HG03064 (cell line): Measurements from ENCODE around the gene C2orf92.
"Not testable (repeated sequence)": the region's sequence is repeated elsewhere in the genome, so short reads cannot be mapped to it uniquely, and the experiment has no call there.

ENCODE experiments used
- ATAC-seq: cut with Tn5 transposase; IDR thresholded peaks from one replicate; pipeline ENCODE4 v1.9.1; 2021; ENCODE audit warnings: low read depth; ENCODE audit not compliant: unreplicated experiment

Gene C2orf92

DNA sequence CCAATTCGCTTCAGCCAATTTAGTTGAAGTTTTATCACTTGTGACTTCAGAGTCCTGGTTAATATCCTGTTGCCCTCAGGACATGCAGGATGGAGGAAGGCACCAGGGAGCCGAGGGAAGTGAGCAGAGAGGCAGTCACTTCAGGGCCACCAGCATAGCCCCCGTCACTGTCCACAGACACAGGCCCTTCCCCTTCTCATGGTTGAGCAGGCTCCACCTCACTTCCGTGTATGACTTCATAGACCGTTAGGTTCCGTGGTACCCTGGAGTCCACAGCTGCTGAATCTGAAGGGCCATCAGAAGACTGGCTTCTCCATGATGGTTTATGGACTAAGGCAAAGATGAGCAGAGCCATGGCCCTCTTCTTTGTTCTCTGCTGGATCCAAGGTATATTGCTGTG is at the start of gene C2orf92:
C2orf92 (plus strand) TSS at position 266 of the 400 bp plus-strand sequence; CDS start at position 342, 76 bp downstream.
- ATAC-seq = no peak

GRCh38 chr2:97620492-97620891 is 49.0 kb upstream of the C2orf92 start:
- ATAC-seq = not testable (repeated sequence)

DNA sequence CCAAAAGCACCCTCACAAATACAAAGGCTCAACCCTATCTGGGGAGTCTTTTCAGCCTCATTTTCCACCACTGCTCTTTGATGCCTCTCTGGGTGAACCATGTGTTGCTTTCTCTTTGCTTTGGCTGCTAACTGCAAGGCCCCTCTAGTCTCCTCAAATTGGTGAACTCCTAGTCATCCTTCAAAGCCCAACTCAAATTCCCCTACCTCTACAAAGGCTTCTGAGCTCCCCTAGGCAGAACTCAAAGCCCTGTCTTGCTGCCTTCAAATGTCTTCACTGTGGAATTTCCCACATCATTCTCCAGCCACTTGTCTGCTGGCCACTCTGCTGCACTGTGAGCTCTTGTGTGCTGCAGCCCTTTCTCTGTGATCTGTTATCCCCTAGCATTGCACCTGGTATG is 46.5 kb upstream of the C2orf92 start:
- not testable (repeated sequence) for ATAC-seq

- not testable (repeated sequence) for ATAC-seq
Observed at GRCh38 chr2:97625354-97626048, 44.0 kb upstream of the C2orf92 start.

- not testable (repeated sequence) for ATAC-seq
Observed at GRCh38 chr2:97626049-97626430, 43.5 kb upstream of the C2orf92 start.

DNA sequence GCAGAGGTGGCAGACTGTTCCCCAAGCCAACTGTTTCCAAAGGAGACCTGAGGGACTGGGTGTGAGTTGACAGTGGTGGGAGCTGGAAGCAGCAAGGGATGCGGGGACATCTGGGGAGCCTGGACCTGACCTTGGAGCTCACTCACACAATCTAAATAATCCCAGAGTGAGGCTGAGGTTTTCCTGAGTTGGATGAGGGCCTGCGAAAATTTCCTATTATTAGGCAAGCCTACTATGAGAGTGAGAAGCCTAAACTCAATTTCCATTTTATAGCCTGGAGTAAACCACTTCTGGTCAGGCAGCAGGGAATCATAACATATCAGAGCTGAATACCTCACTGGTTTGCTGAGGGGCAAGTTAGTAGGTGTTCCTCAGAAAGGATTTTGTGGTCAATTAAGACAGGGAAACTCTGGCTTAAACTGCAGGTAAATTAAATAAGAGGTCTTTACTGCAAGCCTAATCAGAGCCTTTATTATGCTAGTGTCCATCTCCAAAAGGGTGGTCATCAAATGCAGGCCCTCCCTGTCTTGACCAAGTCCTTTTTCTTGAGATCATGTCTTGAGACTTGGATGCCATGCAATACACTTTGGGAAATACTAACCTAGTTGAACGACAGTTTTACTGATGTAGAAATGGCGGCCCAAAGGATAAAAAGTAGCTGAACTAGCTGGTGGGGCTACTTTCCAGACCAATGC is 25.3 kb upstream of the C2orf92 start:
- ATAC-seq = no peak

GRCh38 chr2:97645112-97645694 is 24.3 kb upstream of the C2orf92 start:
- peak; percentile 18 for ATAC-seq

DNA sequence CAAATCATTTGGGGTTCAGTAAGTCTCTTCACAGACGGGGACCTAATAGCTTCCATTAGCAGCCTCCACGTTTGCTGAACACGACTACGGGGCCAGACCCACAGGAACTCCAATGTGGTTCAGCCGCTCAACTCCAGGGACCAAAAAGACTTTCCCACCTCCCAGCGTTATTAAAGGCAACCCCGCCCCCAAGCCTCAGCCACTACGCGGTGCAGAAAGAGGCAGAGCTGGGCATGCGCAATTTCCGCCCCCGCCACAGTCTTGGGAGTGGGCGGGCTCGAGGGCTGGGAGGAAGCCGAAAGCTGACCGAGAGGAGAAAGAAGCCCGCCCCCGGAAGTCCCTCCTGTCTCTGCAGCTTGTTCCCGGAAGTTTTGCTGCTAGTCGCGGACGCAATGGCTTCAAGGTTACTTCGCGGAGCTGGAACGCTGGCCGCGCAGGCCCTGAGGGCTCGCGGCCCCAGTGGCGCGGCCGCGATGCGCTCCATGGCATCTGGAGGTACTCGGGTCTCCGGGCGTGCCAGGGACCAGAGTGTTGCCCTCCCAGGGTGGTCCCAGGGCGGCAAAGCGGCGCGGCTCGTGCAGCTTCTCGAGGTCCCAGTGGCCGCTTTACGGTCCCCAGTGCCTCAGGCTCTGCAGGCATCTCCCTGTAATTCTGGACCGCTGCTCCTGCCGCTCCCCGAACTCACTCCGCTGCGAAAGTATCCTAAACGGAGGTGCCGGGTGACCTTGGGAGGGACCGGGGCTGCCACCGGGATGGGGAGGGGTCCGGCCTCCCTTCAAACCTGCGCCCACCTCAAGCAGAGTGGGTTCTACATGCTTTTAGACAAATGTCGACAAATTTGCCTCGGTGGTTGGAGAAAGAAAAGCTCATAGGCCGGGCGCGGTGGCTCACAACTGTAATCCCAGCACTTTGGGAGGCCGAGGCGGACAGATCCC is 23.6 kb upstream of the C2orf92 start, which contains the start of gene COX5B:
COX5B (plus strand) TSS at position 368 of the 935 bp plus-strand sequence; CDS start at position 393, 25 bp downstream.
- peak; percentile 87 for ATAC-seq

DNA sequence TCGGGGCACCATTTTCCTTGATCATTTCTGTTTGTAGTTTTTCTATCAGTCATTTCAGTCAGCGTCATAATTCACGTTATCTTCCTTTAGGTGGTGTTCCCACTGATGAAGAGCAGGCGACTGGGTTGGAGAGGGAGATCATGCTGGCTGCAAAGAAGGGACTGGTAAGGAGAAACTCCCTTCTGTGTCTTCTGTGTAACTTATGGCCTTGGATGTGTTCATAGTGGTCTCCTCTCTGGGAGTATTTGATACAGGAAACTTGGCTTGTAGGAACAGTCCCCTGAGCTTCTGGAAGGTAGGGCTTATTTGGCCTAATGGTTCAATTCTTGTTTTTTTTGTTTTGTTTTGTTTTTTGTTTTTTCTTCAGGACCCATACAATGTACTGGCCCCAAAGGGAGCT is 22.5 kb upstream of the C2orf92 start:
- ATAC-seq = no peak

- ATAC-seq = no peak
Observed at GRCh38 chr2:97651114-97651513, 18.4 kb upstream of the C2orf92 start.

DNA sequence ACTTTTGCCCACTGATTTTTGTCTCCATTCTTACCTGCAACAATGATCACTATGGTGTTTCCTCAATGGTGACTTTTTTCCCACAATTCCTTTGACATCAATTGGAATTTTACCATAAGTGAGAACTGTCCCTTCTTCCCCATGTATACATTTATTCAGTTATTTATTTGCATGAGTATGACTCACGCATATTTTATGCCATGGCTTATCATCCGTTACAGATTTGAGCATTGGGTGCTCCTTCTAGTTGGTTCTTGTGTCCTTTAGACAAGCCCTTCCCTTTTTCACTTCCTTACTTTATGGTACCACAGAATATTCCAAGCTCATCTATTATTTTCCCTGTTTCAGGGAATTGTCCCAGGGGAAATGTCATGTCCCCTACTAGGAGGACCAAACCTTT is 16.0 kb upstream of the C2orf92 start:
- ATAC-seq = no peak

DNA sequence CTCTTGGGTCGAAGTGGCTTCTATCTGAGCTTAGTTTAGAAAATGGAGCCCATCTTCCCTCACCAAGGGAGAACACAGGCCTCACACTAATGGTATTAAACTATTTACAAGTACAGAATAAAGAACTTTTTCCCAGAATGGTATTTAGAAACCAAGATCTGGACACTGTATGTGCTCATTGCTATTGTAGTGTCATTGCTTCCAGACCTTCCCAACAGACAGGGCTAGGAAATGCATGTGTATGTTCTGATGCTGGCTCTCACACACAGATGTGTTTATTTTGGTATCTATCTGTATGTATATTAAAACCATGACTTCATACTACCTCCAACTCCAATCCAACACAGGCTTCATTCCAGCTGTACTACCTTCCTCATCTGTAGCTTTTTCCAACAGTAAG is 15.6 kb upstream of the C2orf92 start:
- no peak for ATAC-seq

- ATAC-seq = no peak
Observed at GRCh38 chr2:97654309-97654708, 15.2 kb upstream of the C2orf92 start.

GRCh38 chr2:97654791-97655190 is 14.7 kb upstream of the C2orf92 start:
- ATAC-seq = no peak

DNA sequence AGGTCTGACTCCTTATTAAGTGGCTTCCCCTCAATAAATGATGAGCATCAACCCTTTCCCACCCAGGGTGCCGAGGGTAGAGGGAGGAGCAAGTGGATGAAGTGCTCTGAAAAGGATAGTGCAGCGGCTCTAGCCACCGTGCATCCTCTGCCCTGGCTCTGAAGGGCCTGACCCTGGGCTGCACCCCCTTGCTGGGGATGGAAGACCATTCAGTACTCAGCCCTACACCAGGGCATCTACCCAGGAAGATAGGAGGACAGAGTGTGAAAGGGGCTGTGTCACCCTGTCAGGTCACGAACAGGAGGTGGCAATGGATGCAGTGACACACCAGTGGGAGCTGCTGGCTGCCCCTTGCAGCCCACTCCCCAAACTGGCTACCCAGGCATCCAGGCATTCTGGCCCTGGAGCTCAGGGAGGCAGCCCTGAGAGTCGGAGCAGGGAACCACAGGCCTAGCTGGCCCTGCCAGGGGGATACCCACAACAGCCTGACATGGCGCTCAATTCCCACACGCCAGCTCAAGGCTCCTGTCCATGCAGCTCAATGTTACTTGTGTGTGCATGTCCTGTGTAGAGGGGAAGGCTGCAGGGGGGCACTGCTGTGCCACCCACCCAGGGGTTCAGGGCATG is 13.3 kb upstream of the C2orf92 start:
- ATAC-seq = no peak

DNA sequence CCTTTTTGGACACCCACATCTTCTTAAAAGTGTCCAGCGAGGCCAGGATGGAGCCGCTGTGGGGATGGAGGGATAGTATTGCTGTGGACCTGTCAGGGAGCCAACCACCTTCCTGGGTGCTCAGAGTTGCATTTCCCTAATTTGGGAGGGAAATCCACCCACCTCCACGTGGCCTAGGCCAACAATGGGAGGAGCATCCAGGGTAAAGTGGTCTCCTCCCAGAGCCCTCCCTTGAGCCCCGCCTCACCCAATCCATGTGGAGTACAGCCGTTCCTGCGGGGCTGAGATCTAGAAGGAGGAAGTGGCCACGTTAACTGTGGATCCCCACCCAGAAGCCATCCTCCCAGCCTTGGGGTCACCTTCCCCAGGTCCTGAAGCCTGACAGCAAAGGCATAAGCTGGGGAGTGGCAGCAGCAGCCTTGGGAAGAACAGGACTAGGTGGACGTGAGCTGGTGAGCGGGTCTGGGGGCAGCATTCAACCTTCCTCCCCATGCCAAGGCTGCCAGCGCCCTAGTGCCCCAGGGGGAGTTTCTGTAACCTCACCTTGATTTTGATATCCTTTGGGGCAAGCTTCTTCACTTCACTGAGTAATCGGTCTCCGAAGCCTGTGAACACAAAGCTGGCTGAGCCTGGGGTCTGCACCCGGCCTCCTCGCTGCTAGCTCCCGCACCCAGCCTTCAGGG is 12.5 kb upstream of the C2orf92 start:
- no peak for ATAC-seq

DNA sequence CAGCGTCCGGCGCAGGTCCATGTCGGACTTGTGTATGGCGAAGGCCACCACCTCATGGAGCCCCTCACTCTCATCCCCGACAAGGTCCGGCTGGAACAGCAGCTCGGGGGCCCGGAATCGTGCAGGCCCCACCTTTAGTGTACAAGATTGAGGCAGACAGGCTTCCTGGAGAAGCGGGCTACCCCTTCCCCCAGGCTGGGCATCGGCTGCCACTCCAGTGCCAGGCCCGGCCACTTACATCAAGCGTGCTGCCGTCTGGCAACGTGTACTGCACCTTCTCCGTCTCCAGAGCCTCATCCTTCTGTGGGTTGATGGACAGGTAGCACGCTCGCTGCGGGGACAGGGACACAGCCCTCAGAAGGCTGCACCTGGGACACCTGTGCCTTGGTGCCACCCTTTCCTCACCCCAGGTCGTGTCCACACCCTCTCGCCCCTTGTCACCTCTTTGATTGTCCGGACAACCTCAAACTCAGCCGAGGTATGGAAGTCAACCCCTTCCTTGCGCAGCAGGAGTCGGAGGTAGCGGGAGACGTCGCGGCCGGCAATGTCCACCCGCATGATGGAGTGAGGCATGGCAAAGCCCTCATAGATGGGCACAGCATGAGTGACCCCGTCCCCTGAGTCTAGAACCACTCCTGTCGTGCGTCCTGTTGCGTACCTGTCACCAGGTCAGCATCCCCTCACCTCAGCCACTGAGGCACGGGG is 11.4 kb upstream of the C2orf92 start:
- ATAC-seq = no peak

DNA sequence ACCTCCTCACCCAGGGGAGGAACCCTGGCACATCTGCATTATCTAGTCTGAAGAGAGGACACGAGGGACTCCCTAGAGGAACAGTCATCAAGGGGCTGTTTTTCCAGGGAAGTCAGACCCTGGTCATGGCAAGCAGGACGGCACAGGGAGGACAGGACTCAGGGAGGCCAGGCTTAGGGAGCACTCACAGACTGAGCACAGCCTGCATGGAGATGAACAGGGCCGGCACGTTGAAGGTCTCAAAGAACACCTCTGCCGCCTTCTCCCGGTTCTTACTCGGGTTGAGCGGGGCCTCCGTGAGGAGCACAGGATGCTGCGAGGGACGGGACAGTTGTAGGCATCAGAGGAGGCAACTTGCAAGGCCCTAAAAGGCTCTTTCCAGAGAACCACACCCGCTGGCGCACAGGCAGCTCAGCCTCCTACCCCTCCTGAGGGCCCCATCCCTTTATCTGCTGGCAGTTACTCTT is 10.8 kb upstream of the C2orf92 start:
- ATAC-seq = no peak
